Endodermal cell (in vitro differentiated cells): Measurements from ENCODE around the gene TRPM3. TPM values are rescaled to one million over a fixed set of nuclear protein-coding genes. Genes with fewer than 3 reads are reported as not detected.
"Not testable (repeated sequence)": the region's sequence is repeated elsewhere in the genome, so short reads cannot be mapped to it uniquely, and the experiment has no call there.

Experiments
- DNase-seq: peaks from one replicate; pipeline ENCODE4 v3.0.0-alpha.2; 2017
- H3K27ac ChIP-seq: 2 replicates; pipeline ENCODE4 v1.5.1; 2013; ENCODE audit warnings: mild to moderate bottlenecking, low read depth, low read length, moderate library complexity
- H3K27me3 ChIP-seq: 2 replicates; pipeline ENCODE4 v1.6.1; 2013; ENCODE audit warnings: mild to moderate bottlenecking, low read length, moderate library complexity; ENCODE audit not compliant: insufficient read depth, control insufficient read depth, poor library complexity, severe bottlenecking
- H3K36me3 ChIP-seq: 2 replicates; pipeline ENCODE4 v1.7.0; 2013; ENCODE audit warnings: mild to moderate bottlenecking, low read length, moderate library complexity; ENCODE audit not compliant: control insufficient read depth, insufficient read depth
- H3K4me1 ChIP-seq: one replicate; pipeline ENCODE4 v1.7.0; 2013; ENCODE audit warnings: low read length; ENCODE audit not compliant: control insufficient read depth, insufficient read depth
- H3K4me3 ChIP-seq: 2 replicates; pipeline ENCODE4 v1.5.1; 2013; ENCODE audit warnings: mild to moderate bottlenecking, low read length, moderate library complexity
- H3K9ac ChIP-seq: 2 replicates; pipeline ENCODE4 v1.6.1; 2013; ENCODE audit warnings: mild to moderate bottlenecking, low read length, moderate library complexity; ENCODE audit not compliant: poor library complexity, severe bottlenecking; ENCODE audit errors: extremely low read depth
- H3K9me3 ChIP-seq: 2 replicates; pipeline ENCODE4 v1.6.1; 2013; ENCODE audit warnings: mild to moderate bottlenecking, low read length, moderate library complexity; ENCODE audit not compliant: control insufficient read depth
- H3K27ac Mint-ChIP-seq: 2 replicates; pipeline ENCODE4 v1.8.0; 2020; ENCODE audit warnings: mixed read lengths
- H3K27me3 Mint-ChIP-seq: 2 replicates; pipeline ENCODE4 v1.8.0; 2021; ENCODE audit warnings: mild to moderate bottlenecking, mixed read lengths; ENCODE audit not compliant: insufficient read depth
- H3K36me3 Mint-ChIP-seq: 2 replicates; pipeline ENCODE4 v1.8.0; 2020; ENCODE audit warnings: low read depth, mixed read lengths
- H3K4me1 Mint-ChIP-seq: 2 replicates; pipeline ENCODE4 v1.8.0; 2020; ENCODE audit warnings: mixed read lengths
- H3K4me3 Mint-ChIP-seq: 2 replicates; pipeline ENCODE4 v1.8.0; 2020; ENCODE audit warnings: mild to moderate bottlenecking, moderate library complexity, mixed read lengths
- H3K9me3 Mint-ChIP-seq: 2 replicates; pipeline ENCODE4 v1.8.0; 2020; ENCODE audit warnings: mild to moderate bottlenecking, mixed read lengths
- CTCF ChIP-seq: fragments of 200-600 bp; sonication (generic); conservative IDR thresholded peaks from 2 replicates; pipeline ENCODE4 v1.5.0; 2021; ENCODE audit warnings: antibody characterized with exemption, mild to moderate bottlenecking
- WGBS, 2 experiments: methylation state at CpG; one replicate each; pipeline versions ENCODE4 v1.1.5 to v1.1.7; 2013; ENCODE audit warnings: missing lambda C conversion rate in 2 of 2, mixed read lengths in 1 of 2; ENCODE audit not compliant: insufficient coverage in 1 of 2, insufficient read length in 1 of 2; 5-methylcytosine and 5-hydroxymethylcytosine counted together
- total RNA-seq, 2 donors: library from RNA; stranded (reverse); fragmentation: NEBNext Ultra II Directional in 1 of 2; extraction: Animal tissue kit (Norgen Biotek cat#: 25700) in 1 of 2; gene quantifications; 2 replicates in 1 of 2; 3 replicates in 1 of 2; pipeline ENCODE4 v1.2.1, GENCODE V29; 2021

The TRPM3 gene
- total RNA-seq, 2 donors from 2014 or later = 1.8 to 2.5 TPM

DNA sequence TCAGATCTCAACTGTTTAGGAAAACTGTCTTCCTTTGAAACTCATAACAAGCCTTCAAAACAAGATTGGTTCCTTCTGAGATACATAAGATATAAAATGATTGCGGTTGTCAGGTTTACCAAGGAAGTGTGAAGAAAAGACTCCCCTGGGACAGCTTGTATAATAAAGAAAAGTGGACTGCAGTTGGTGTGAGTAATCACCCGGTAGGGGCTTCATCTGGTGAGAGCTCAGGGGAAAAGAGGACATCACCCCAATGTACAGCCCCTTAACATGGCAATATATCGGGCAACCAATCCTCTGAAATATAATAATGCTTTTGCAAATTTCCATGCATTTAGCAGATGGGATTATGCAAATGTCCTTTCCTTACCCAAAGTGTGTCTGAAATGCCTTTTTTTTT lies 490.4 kb downstream of the TRPM3 start:
- Histone ChIP-seq H3K9me3 (no peaks in the 10 kb centered on the region), H3K4me1 (no peaks in the 10 kb centered on the region), H3K4me3 (no peak overlapping the region), H3K27ac (no peak overlapping the region), H3K9ac (no peak overlapping the region), H3K27me3 (no peaks in the 10 kb centered on the region), H3K36me3 (no peaks in the 10 kb centered on the region)
- 96 to 100% methylated on average over 2 to 3 of the region's 3 CpGs for WGBS, 2 experiments
- no peak for DNase-seq
- no peak overlapping the region for H3K27ac Mint-ChIP-seq
- no peaks in the 10 kb centered on the region for H3K36me3 Mint-ChIP-seq
- H3K9me3 Mint-ChIP-seq = no peaks in the 10 kb centered on the region
- peaks cover 4% of the 10 kb centered on the region for H3K4me1 Mint-ChIP-seq
- TF ChIP-seq CTCF = no peak
- H3K27me3 Mint-ChIP-seq = no peaks in the 10 kb centered on the region
- no peak overlapping the region for H3K4me3 Mint-ChIP-seq

- not testable (repeated sequence) for H3K4me3 Mint-ChIP-seq, H3K9ac ChIP-seq, H3K9me3 Mint-ChIP-seq, H3K9me3 ChIP-seq, H3K4me1 Mint-ChIP-seq, H3K27me3 Mint-ChIP-seq, H3K27ac Mint-ChIP-seq, H3K36me3 Mint-ChIP-seq, H3K4me1 ChIP-seq, H3K27ac ChIP-seq, H3K27me3 ChIP-seq, H3K36me3 ChIP-seq, H3K4me3 ChIP-seq
- peak; percentile 61 for DNase-seq
- 25 to 84% methylated on average over 1 to 10 of the region's 15 CpGs for WGBS, 2 experiments
- TF ChIP-seq CTCF = peak; percentile 61
Observed at GRCh38 chr9:70629080-70629685, 492.2 kb downstream of the TRPM3 start.

DNA sequence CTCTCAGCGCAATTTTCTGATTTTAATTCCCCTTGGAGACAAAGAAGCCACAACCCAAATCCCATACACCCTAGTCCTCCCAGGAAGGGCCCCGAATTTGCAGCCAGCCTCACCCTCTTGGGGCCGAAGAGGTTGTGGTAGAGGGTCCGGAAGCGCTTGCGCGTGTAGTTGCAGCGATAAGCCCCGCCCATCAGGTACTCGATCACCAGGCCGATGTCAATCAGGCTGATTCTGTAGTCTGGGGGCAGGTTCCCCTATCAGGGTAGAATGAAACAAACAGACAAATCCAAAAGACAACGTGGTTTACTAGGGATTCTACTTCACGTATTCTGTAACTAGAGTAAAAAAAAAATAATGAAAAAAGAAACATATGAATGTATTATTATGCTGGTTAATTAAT lies 496.3 kb downstream of the TRPM3 start:
- no peak for TF ChIP-seq CTCF
- Histone ChIP-seq H3K9me3 (no peaks in the 10 kb centered on the region), H3K36me3 (no peaks in the 10 kb centered on the region), H3K27me3 (no peaks in the 10 kb centered on the region), H3K9ac (no peak overlapping the region), H3K4me1 (no peaks in the 10 kb centered on the region), H3K27ac (no peak overlapping the region), H3K4me3 (no peak overlapping the region)
- Mint-ChIP-seq H3K27me3 (no peaks in the 10 kb centered on the region), H3K27ac (no peak overlapping the region), H3K4me1 (no peaks in the 10 kb centered on the region), H3K36me3 (no peaks in the 10 kb centered on the region), H3K9me3 (peaks cover 7% of the 10 kb centered on the region), H3K4me3 (no peak overlapping the region)
- WGBS, 2 experiments = 86 to 95% methylated on average over 9 to 12 of the region's 13 CpGs
- DNase-seq = no peak
